ENCODE results near the gene METTL1. TPM values are rescaled to one million over a fixed set of nuclear protein-coding genes. Genes with fewer than 3 reads are reported as not detected.

Gene METTL1
- total and polyA plus RNA-seq, 2 donors (not counting 1 experiment from before 2014, with no cell fraction given), result 9.1 to 9.2 TPM

DNA sequence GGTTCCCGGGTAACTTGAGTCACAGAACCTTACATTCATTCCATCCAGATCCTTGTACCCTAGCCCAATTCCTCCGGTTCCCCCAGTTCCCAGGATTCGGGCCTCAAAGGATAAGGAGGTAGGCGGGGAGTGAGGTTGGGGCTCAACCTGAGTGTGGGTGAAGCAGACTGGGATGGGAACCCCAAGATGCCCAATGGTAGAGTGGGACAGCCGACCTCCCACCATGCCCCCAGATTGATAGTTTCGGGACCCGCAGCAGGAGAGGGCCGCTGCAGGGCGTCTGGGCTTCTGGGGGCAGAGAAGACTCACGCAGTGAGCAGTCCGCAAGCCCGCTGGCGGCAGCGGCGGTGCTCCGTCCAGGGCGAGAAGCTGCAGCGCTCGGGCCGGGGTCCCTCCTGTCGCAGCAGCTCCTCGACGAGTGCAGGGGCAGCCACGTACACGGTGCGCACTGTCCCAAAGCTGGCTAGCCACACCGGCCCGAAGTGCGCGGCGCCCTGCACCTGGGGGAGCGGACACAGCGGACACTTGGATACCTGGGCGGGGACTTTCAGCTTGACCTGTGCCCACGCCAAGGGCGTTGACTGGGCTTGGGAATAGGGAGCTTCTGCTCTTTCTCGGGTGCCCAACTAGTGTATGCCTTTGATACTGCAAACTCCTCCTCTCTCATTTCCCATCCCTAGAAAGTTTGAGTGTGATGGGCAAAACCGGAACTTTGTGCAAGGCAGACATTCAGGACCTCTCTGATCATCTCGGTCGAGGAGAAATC lies 6.0 kb downstream of the METTL1 start:
- ChIA-PET POLR2A (interaction anchor here (0.6 to 1.1 kb wide), 2 partner anchors 10 to 269 kb away, joined by 4 read pairs; no protein-coding TSS in a partner anchor), CTCF (interaction anchor here (0.5 to 3.0 kb wide), 9 partner anchors 9 to 139 kb away, joined by 3 to 37 read pairs (median 4); partner anchors contain the start of genes CDK4 and TSFM)
- Histone ChIP-seq H3K4me1 (ENCODE audit: control insufficient read depth in 2 of 2, insufficient read depth in 2 of 2, low read length in 2 of 2) (peaks cover 29 to 32% of the 10 kb centered on the region in 2 donors), H3K36me3 (replicated peaks in 1 of 2; ENCODE audit: control extremely low read depth in 1 of 2, control insufficient read depth in 1 of 2, extremely low read depth in 1 of 2, insufficient read depth in 2 of 2, low read length in 1 of 2) (peaks cover 0 to 8% of the 10 kb centered on the region in 2 experiments), H3K4me2 (replicated peaks; ENCODE audit: low read depth, low read length, poor library complexity, severe bottlenecking) (peak overlapping the region; percentile 87), H3K27ac (ENCODE audit: low read length in 2 of 2) (no peak overlapping the region), H3K4me3 (ENCODE audit: control extremely low read depth in 1 of 5, extremely low read depth in 1 of 5, insufficient read depth in 1 of 5, low read depth in 2 of 5, low read length in 4 of 5) (peak overlapping the region in 4 of 5 experiments; percentile 48 to 63 (median 58)), H3K9me3 (ENCODE audit: control extremely low read depth in 1 of 3, control insufficient read depth in 2 of 3, insufficient read depth in 1 of 3, low read length in 2 of 3) (peaks cover 0 to 13% (median 0%) of the 10 kb centered on the region in 3 donors), H3K27me3 (replicated peaks in 1 of 4; ENCODE audit: control extremely low read depth in 1 of 4, control insufficient read depth in 3 of 4, insufficient read depth in 4 of 4, low read length in 3 of 4) (peaks cover 0 to 38% (median 26%) of the 10 kb centered on the region in 4 experiments), H3K79me2 (ENCODE audit: control insufficient read depth, insufficient read depth, low read length) (peaks cover 30% of the 10 kb centered on the region), H4K20me1 (ENCODE audit: control insufficient read depth, insufficient read depth, low read length, poor library complexity, severe bottlenecking) (peaks cover 30% of the 10 kb centered on the region), H2AFZ (ENCODE audit: insufficient read depth, low read depth, low read length, poor library complexity, severe bottlenecking) (peak overlapping the region; percentile 77), H3K9ac (ENCODE audit: low read length) (peak overlapping the region; percentile 64)
- no peak for TF ChIP-seq EZH2 (IDR thresholded peaks at IDR 0.05; ENCODE audit: borderline replicate concordance, insufficient read depth, low read depth, low read length, poor library complexity, severe bottlenecking)
- TF ChIP-seq, protein P1, sequence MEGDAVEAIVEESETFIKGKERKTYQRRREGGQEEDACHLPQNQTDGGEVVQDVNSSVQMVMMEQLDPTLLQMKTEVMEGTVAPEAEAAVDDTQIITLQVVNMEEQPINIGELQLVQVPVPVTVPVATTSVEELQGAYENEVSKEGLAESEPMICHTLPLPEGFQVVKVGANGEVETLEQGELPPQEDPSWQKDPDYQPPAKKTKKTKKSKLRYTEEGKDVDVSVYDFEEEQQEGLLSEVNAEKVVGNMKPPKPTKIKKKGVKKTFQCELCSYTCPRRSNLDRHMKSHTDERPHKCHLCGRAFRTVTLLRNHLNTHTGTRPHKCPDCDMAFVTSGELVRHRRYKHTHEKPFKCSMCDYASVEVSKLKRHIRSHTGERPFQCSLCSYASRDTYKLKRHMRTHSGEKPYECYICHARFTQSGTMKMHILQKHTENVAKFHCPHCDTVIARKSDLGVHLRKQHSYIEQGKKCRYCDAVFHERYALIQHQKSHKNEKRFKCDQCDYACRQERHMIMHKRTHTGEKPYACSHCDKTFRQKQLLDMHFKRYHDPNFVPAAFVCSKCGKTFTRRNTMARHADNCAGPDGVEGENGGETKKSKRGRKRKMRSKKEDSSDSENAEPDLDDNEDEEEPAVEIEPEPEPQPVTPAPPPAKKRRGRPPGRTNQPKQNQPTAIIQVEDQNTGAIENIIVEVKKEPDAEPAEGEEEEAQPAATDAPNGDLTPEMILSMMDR (IDR thresholded peaks at IDR 0.05), result no peak
- WGBS (ENCODE audit: insufficient coverage), result 6% methylated on average over 31 of the region's 40 CpGs
- peak; percentile 47 for DNase-seq
- H3K9me3 Mint-ChIP-seq (ENCODE audit: insufficient read depth), result no peaks in the 10 kb centered on the region
- H3K4me3 Mint-ChIP-seq, result peak overlapping the region; percentile 93
- peak; percentile 22 for ATAC-seq (ENCODE audit: low read depth)
- peaks cover 33% of the 10 kb centered on the region for H3K4me1 Mint-ChIP-seq
- intact Hi-C loops (cut with micrococcal nuclease), result loop anchor here (1.0 kb wide), 1 partner anchor 10 kb away; no protein-coding TSS in a partner anchor
- no peak overlapping the region for H3K27ac Mint-ChIP-seq
- peaks cover 24% of the 10 kb centered on the region for H3K27me3 Mint-ChIP-seq
